ENCODE results near the gene CDKN1A.
A peak's percentile ranks its signal among the peaks of the same experiment; 100 is the strongest.

The CDKN1A gene

GRCh38 chr6:36688063-36688738 is 9.7 kb downstream of the CDKN1A start:
- DNase-seq (ENCODE audit: low read depth in 1 of 2, low spot score in 1 of 2), result no peak
- TF ChIP-seq POLR2AphosphoS5 (IDR thresholded peaks at IDR 0.05; ENCODE audit: low read depth) (no peak), CTCF (IDR thresholded peaks at IDR 0.05; ENCODE audit: insufficient read depth, low read length) (no peak), GABPA (IDR thresholded peaks at IDR 0.05; ENCODE audit: low read depth) (no peak)
- H3K27ac ChIP-seq (replicated peaks), result no peak overlapping the region

GRCh38 chr6:36688739-36689075 is 10.2 kb downstream of the CDKN1A start:
- TF ChIP-seq REST (IDR thresholded peaks at IDR 0.05; ENCODE audit: insufficient replicate concordance, low read depth) (no peak), SPI1 (IDR thresholded peaks at IDR 0.05; ENCODE audit: borderline replicate concordance, low read depth) (no peak), GABPA (IDR thresholded peaks at IDR 0.05; ENCODE audit: low read depth) (no peak)
- Histone ChIP-seq H3K27ac (replicated peaks) (no peak overlapping the region), H3K4me3 (replicated peaks; ENCODE audit: insufficient read depth, low read length) (no peak overlapping the region), H3K27me3 (ENCODE audit: insufficient read depth, poor library complexity, severe bottlenecking) (no peaks in the 10 kb centered on the region)
- DNase-seq (ENCODE audit: low read depth in 1 of 2, low spot score in 1 of 2), result no peak

More at GRCh38 chr6:36688063-36688738, 9.7 kb downstream of the CDKN1A start:
- Histone ChIP-seq H3K27me3 (ENCODE audit: insufficient read depth, poor library complexity, severe bottlenecking) (no peaks in the 10 kb centered on the region), H3K4me3 (replicated peaks; ENCODE audit: insufficient read depth, low read length) (no peak overlapping the region)

- DNase-seq (ENCODE audit: low read depth in 1 of 2, low spot score in 1 of 2), result no peak
These were observed 12.5 kb downstream of the CDKN1A start for GRCh38 chr6:36691011-36691410.

GRCh38 chr6:36691612-36692011 is 13.1 kb downstream of the CDKN1A start:
- H3K4me3 ChIP-seq (replicated peaks; ENCODE audit: insufficient read depth, low read length), result no peak overlapping the region
- H3K27ac ChIP-seq (replicated peaks), result peak overlapping the region; percentile 75
- DNase-seq (ENCODE audit: low read depth in 1 of 2, low spot score in 1 of 2), result no peak
- TF ChIP-seq CTCF (IDR thresholded peaks at IDR 0.05; ENCODE audit: insufficient read depth, low read length), result no peak
- no peak for TF ChIP-seq REST (IDR thresholded peaks at IDR 0.05; ENCODE audit: insufficient replicate concordance, low read depth)
- TF ChIP-seq GABPA (IDR thresholded peaks at IDR 0.05; ENCODE audit: low read depth), result no peak
- no peak for TF ChIP-seq SPI1 (IDR thresholded peaks at IDR 0.05; ENCODE audit: borderline replicate concordance, low read depth)
- no peak for TF ChIP-seq POLR2AphosphoS5 (IDR thresholded peaks at IDR 0.05; ENCODE audit: low read depth)
- H3K27me3 ChIP-seq (ENCODE audit: insufficient read depth, poor library complexity, severe bottlenecking), result no peaks in the 10 kb centered on the region

More at GRCh38 chr6:36691011-36691410, 12.5 kb downstream of the CDKN1A start:
- H3K27ac ChIP-seq (replicated peaks), result peak overlapping the region; percentile 75
- TF ChIP-seq SPI1 (IDR thresholded peaks at IDR 0.05; ENCODE audit: borderline replicate concordance, low read depth) (no peak), POLR2AphosphoS5 (IDR thresholded peaks at IDR 0.05; ENCODE audit: low read depth) (no peak)
- no peaks in the 10 kb centered on the region for H3K27me3 ChIP-seq (ENCODE audit: insufficient read depth, poor library complexity, severe bottlenecking)
- no peak overlapping the region for H3K4me3 ChIP-seq (replicated peaks; ENCODE audit: insufficient read depth, low read length)

GRCh38 chr6:36692220-36692619 is 13.7 kb downstream of the CDKN1A start:
- Histone ChIP-seq H3K27me3 (ENCODE audit: insufficient read depth, poor library complexity, severe bottlenecking) (no peaks in the 10 kb centered on the region), H3K4me3 (replicated peaks; ENCODE audit: insufficient read depth, low read length) (no peak overlapping the region), H3K27ac (replicated peaks) (peak overlapping the region; percentile 75)
- TF ChIP-seq SPI1 (IDR thresholded peaks at IDR 0.05; ENCODE audit: borderline replicate concordance, low read depth) (peak; percentile 100), CTCF (IDR thresholded peaks at IDR 0.05; ENCODE audit: insufficient read depth, low read length) (no peak)
- DNase-seq (ENCODE audit: low read depth in 1 of 2, low spot score in 1 of 2), result peak in 1 of 2 experiments; percentile 95
